ENCODE data around the gene STIMATE.

Gene STIMATE

GRCh38 chr3:52787672-52788625 is 109.4 kb downstream of the STIMATE start:
- DNase-seq: no peak

GRCh38 chr3:52787246-52787645 is 110.1 kb downstream of the STIMATE start:
- DNase-seq: no peak
